Measurements from ENCODE around the gene FNBP1. TPM values are rescaled to one million over a fixed set of nuclear protein-coding genes. Genes with fewer than 3 reads are reported as not detected.

The FNBP1 gene
- total and polyA plus RNA-seq, 2 donors (not counting 1 experiment from before 2014, with no cell fraction given) = 20.8 to 44.3 TPM

GRCh38 chr9:129845373-129845772, 197.6 kb downstream of the FNBP1 start:
- no peaks in the 10 kb centered on the region for H4K20me1 ChIP-seq (ENCODE audit: control insufficient read depth, extremely low read depth, insufficient read depth, low read length)
- TF ChIP-seq EZH2 (IDR thresholded peaks at IDR 0.05; ENCODE audit: low read length, missing control alignments) (no peak), CTCF (conservative IDR thresholded peaks at IDR 0.05 in 1 of 2, IDR thresholded peaks at IDR 0.05 in 1 of 2; ENCODE audit: low read depth in 1 of 2, low read length in 2 of 2) (no peak)
- no peaks in the 10 kb centered on the region for H3K9me3 ChIP-seq (ENCODE audit: control insufficient read depth, insufficient read depth, low read depth, low read length)
- no peak overlapping the region for H3K9ac ChIP-seq (ENCODE audit: insufficient read depth, low read length)
- H3K4me3 ChIP-seq (replicated peaks in 1 of 4; ENCODE audit: control extremely low read depth in 1 of 4, insufficient read depth in 1 of 4, low read depth in 3 of 4, low read length in 4 of 4) = no peak overlapping the region
- H3K79me2 ChIP-seq (ENCODE audit: control insufficient read depth, insufficient read depth, low read length) = no peaks in the 10 kb centered on the region
- no peak overlapping the region for H3K27ac ChIP-seq (ENCODE audit: insufficient read depth, low read length)
- H3K4me2 ChIP-seq (ENCODE audit: extremely low read depth, insufficient read depth, low read length) = no peak overlapping the region
- no peaks in the 10 kb centered on the region for H3K27me3 ChIP-seq (ENCODE audit: control insufficient read depth, insufficient read depth, low read length)
- H3K36me3 ChIP-seq (ENCODE audit: control insufficient read depth, insufficient read depth, low read length) = no peaks in the 10 kb centered on the region
- no peak for DNase-seq (ENCODE audit: low read depth in 2 of 2)
- no peak overlapping the region for H2AFZ ChIP-seq (ENCODE audit: low read length)
- no peaks in the 10 kb centered on the region for H3K4me1 ChIP-seq (ENCODE audit: control insufficient read depth, extremely low read depth, insufficient read depth, low read length)

DNA sequence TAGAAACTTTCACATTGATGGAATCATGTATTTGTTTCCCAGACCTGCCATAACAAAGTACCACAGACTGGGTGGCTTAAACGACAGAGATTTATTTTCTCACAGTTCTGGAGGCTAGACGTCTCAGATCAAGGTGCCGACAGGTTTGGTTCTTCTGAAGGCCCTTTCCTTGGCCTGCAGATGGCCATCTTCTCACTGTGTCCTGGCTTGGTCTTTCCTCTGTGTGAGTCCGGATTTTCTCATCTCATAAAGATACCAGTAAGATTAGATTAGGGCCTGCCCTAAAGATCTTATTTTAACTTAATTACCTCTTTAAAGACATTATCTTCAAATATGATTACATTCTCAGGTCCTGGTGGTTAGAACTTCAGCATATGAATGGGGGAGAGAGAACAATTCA, 201.9 kb downstream of the FNBP1 start:
- Histone ChIP-seq H3K36me3 (ENCODE audit: control insufficient read depth, insufficient read depth, low read length) (no peaks in the 10 kb centered on the region), H3K4me1 (ENCODE audit: control insufficient read depth, extremely low read depth, insufficient read depth, low read length) (peaks cover 11% of the 10 kb centered on the region), H3K9ac (ENCODE audit: insufficient read depth, low read length) (no peak overlapping the region), H3K79me2 (ENCODE audit: control insufficient read depth, insufficient read depth, low read length) (peaks cover 2% of the 10 kb centered on the region), H2AFZ (ENCODE audit: low read length) (no peak overlapping the region), H3K4me3 (replicated peaks in 1 of 4; ENCODE audit: control extremely low read depth in 1 of 4, insufficient read depth in 1 of 4, low read depth in 3 of 4, low read length in 4 of 4) (no peak overlapping the region), H3K27me3 (ENCODE audit: control insufficient read depth, insufficient read depth, low read length) (no peaks in the 10 kb centered on the region), H3K4me2 (ENCODE audit: extremely low read depth, insufficient read depth, low read length) (no peak overlapping the region), H3K9me3 (ENCODE audit: control insufficient read depth, insufficient read depth, low read depth, low read length) (no peaks in the 10 kb centered on the region), H3K27ac (ENCODE audit: insufficient read depth, low read length) (no peak overlapping the region), H4K20me1 (ENCODE audit: control insufficient read depth, extremely low read depth, insufficient read depth, low read length) (no peaks in the 10 kb centered on the region)
- no peak for TF ChIP-seq CTCF (conservative IDR thresholded peaks at IDR 0.05 in 1 of 2, IDR thresholded peaks at IDR 0.05 in 1 of 2; ENCODE audit: low read depth in 1 of 2, low read length in 2 of 2)
- TF ChIP-seq EZH2 (IDR thresholded peaks at IDR 0.05; ENCODE audit: low read length, missing control alignments) = no peak
- no peak for DNase-seq (ENCODE audit: low read depth in 2 of 2)

- H3K4me1 ChIP-seq (ENCODE audit: control insufficient read depth, extremely low read depth, insufficient read depth, low read length) = peaks cover 12% of the 10 kb centered on the region
- H3K9ac ChIP-seq (ENCODE audit: insufficient read depth, low read length) = no peak overlapping the region
- H2AFZ ChIP-seq (ENCODE audit: low read length) = no peak overlapping the region
- no peak for DNase-seq (ENCODE audit: low read depth in 2 of 2)
- no peaks in the 10 kb centered on the region for H3K36me3 ChIP-seq (ENCODE audit: control insufficient read depth, insufficient read depth, low read length)
- H3K79me2 ChIP-seq (ENCODE audit: control insufficient read depth, insufficient read depth, low read length) = peaks cover 2% of the 10 kb centered on the region
- H3K4me2 ChIP-seq (ENCODE audit: extremely low read depth, insufficient read depth, low read length) = no peak overlapping the region
- H3K27ac ChIP-seq (ENCODE audit: insufficient read depth, low read length) = no peak overlapping the region
- H4K20me1 ChIP-seq (ENCODE audit: control insufficient read depth, extremely low read depth, insufficient read depth, low read length) = no peaks in the 10 kb centered on the region
- TF ChIP-seq EZH2 (IDR thresholded peaks at IDR 0.05; ENCODE audit: low read length, missing control alignments) (no peak), CTCF (conservative IDR thresholded peaks at IDR 0.05 in 1 of 2, IDR thresholded peaks at IDR 0.05 in 1 of 2; ENCODE audit: low read depth in 1 of 2, low read length in 2 of 2) (no peak)
- H3K9me3 ChIP-seq (ENCODE audit: control insufficient read depth, insufficient read depth, low read depth, low read length) = no peaks in the 10 kb centered on the region
- no peak overlapping the region for H3K4me3 ChIP-seq (replicated peaks in 1 of 4; ENCODE audit: control extremely low read depth in 1 of 4, insufficient read depth in 1 of 4, low read depth in 3 of 4, low read length in 4 of 4)
- no peaks in the 10 kb centered on the region for H3K27me3 ChIP-seq (ENCODE audit: control insufficient read depth, insufficient read depth, low read length)
Observed at GRCh38 chr9:129840034-129840433, 203.0 kb downstream of the FNBP1 start.

Measured in fibroblast of lung (primary cell).